Measurements from ENCODE around the gene SCRG1.

- TF ChIP-seq POLR2AphosphoS5 (IDR thresholded peaks at IDR 0.05; ENCODE audit: low read depth, low read length), result no peak
- no peak for TF ChIP-seq TAF1 (IDR thresholded peaks at IDR 0.05; ENCODE audit: borderline replicate concordance, low read depth, low read length)
Measured at GRCh38 chr4:173365359-173365996, 33.4 kb downstream of the SCRG1 start.
